ENCODE data around the gene PLD1.

- TF ChIP-seq CTCF (IDR thresholded peaks at IDR 0.05) (no peak), POLR2A (IDR thresholded peaks at IDR 0.05) (no peak)
These were observed 31.8 kb downstream of the PLD1 start for GRCh38 chr3:171778493-171778892.

All from heart left ventricle (tissue), 13 donors.